HL-60 (cell line): Measurements from ENCODE around the gene FLRT2.
A peak's percentile ranks its signal among the peaks of the same experiment; 100 is the strongest.

ENCODE experiments used
- DNase-seq, 2 experiments: peaks; one replicate each; pipeline ENCODE4 v3.0.0-alpha.2; 2010 to 2020; ENCODE audit warnings: low read depth in 1 of 2, low spot score in 1 of 2
- H3K27ac ChIP-seq: fragments of 250-450 bp; sonication (Bioruptor Pico); replicated peaks from 2 replicates; pipeline ENCODE4 v1.5.1; 2020; ENCODE audit warnings: mild to moderate bottlenecking, moderate library complexity
- H3K27me3 ChIP-seq: fragments of 250-450 bp; sonication (Bioruptor Pico); 2 replicates; pipeline ENCODE4 v1.5.1; 2021; ENCODE audit warnings: mild to moderate bottlenecking, moderate library complexity; ENCODE audit not compliant: insufficient read depth, poor library complexity, severe bottlenecking
- H3K4me3 ChIP-seq: replicated peaks from 2 replicates; pipeline ENCODE4 v1.5.1; 2011; ENCODE audit warnings: mild to moderate bottlenecking, control low read depth, low read length; ENCODE audit not compliant: insufficient read depth
- GABPA ChIP-seq: IDR thresholded peaks from 2 replicates; pipeline ENCODE4 v1.6.1; 2012; ENCODE audit warnings: low read depth
- POLR2AphosphoS5 ChIP-seq: IDR thresholded peaks from 2 replicates; pipeline ENCODE4 v1.6.1; 2012; ENCODE audit warnings: low read depth
- SPI1 ChIP-seq: IDR thresholded peaks from 2 replicates; pipeline ENCODE4 v1.6.1; 2012; ENCODE audit warnings: low read depth, mild to moderate bottlenecking, borderline replicate concordance
- TF ChIP-seq, protein P1 (sequence below): IDR thresholded peaks from 2 replicates; pipeline ENCODE4 v1.6.1; 2012; ENCODE audit warnings: low read depth; ENCODE audit not compliant: insufficient replicate concordance
- TF ChIP-seq, protein P2 (sequence below): IDR thresholded peaks from one replicate; pipeline ENCODE4 v1.5.1; 2011; ENCODE audit warnings: low read length, control low read depth, inconsistent platforms; ENCODE audit not compliant: insufficient read depth

Gene FLRT2

DNA sequence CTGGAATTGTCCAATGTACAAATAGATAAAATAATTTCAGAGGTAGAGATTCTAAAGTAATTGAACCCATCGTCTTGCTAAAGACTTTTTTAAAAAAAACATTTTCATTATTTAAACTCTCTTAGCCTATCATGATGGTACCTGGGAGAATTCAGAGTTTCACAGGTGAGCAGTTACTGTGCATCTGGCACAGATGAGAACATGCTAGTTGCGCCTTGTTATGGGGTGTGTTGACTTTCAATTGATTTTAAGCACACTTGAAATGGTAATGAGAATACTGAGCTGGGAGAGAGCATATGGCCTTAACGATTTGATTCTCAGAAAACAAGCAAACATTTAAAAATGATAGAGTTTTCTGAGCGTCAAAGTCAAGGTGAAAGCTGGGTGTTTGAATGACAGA lies 66.6 kb downstream of the FLRT2 start:
- Histone ChIP-seq H3K4me3 (no peak overlapping the region), H3K27ac (no peak overlapping the region), H3K27me3 (no peaks in the 10 kb centered on the region)
- DNase-seq: no peak
- TF ChIP-seq, protein P1, sequence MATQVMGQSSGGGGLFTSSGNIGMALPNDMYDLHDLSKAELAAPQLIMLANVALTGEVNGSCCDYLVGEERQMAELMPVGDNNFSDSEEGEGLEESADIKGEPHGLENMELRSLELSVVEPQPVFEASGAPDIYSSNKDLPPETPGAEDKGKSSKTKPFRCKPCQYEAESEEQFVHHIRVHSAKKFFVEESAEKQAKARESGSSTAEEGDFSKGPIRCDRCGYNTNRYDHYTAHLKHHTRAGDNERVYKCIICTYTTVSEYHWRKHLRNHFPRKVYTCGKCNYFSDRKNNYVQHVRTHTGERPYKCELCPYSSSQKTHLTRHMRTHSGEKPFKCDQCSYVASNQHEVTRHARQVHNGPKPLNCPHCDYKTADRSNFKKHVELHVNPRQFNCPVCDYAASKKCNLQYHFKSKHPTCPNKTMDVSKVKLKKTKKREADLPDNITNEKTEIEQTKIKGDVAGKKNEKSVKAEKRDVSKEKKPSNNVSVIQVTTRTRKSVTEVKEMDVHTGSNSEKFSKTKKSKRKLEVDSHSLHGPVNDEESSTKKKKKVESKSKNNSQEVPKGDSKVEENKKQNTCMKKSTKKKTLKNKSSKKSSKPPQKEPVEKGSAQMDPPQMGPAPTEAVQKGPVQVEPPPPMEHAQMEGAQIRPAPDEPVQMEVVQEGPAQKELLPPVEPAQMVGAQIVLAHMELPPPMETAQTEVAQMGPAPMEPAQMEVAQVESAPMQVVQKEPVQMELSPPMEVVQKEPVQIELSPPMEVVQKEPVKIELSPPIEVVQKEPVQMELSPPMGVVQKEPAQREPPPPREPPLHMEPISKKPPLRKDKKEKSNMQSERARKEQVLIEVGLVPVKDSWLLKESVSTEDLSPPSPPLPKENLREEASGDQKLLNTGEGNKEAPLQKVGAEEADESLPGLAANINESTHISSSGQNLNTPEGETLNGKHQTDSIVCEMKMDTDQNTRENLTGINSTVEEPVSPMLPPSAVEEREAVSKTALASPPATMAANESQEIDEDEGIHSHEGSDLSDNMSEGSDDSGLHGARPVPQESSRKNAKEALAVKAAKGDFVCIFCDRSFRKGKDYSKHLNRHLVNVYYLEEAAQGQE: no peak
- TF ChIP-seq GABPA (no peak), POLR2AphosphoS5 (no peak), SPI1 (no peak)
- TF ChIP-seq, protein P2, sequence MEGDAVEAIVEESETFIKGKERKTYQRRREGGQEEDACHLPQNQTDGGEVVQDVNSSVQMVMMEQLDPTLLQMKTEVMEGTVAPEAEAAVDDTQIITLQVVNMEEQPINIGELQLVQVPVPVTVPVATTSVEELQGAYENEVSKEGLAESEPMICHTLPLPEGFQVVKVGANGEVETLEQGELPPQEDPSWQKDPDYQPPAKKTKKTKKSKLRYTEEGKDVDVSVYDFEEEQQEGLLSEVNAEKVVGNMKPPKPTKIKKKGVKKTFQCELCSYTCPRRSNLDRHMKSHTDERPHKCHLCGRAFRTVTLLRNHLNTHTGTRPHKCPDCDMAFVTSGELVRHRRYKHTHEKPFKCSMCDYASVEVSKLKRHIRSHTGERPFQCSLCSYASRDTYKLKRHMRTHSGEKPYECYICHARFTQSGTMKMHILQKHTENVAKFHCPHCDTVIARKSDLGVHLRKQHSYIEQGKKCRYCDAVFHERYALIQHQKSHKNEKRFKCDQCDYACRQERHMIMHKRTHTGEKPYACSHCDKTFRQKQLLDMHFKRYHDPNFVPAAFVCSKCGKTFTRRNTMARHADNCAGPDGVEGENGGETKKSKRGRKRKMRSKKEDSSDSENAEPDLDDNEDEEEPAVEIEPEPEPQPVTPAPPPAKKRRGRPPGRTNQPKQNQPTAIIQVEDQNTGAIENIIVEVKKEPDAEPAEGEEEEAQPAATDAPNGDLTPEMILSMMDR: no peak

DNA sequence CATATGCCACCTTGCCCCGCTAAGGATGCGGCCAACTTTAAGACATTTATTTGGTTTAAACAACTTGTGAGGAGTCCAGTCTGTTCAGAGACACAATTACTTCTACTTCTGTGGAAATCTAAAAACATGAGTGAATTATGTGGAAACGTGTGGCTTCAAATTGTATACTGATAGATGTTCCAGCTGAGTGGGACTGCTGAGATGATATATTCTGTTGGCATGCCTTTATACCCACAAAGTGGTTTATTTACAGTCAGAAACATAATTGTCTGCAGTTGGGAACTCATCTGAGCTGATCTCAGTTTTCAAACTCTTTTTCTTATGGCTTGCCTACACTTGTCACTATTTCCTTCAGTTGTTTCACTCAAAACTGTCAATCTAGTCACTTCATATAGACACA lies 67.8 kb downstream of the FLRT2 start:
- Histone ChIP-seq H3K27me3 (no peaks in the 10 kb centered on the region), H3K27ac (no peak overlapping the region), H3K4me3 (no peak overlapping the region)
- TF ChIP-seq, protein P2: no peak
- TF ChIP-seq SPI1 (no peak), POLR2AphosphoS5 (no peak), GABPA (no peak)
- TF ChIP-seq, protein P1: no peak
- DNase-seq: no peak

DNA sequence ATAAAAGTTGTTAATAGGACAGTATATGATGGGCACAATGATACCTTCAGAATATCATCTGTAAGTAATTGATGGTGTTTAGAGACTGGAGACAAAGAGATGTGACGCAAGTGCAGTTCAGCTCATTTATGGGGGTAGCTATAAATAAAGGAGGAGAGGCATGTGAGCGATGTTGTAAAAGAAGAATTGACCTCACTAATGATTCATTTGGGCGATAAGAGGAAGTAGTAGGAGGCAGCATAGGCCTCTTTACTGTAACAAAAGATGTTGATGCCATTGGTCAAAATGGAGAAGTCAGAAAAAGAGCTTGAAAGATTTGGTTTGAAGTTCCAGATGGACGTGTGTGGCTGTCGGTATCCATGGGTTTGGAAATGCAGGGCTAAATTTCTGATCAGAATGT lies 70.0 kb downstream of the FLRT2 start:
- H3K27ac ChIP-seq: peak overlapping the region; percentile 39
- TF ChIP-seq SPI1 (peak; percentile 89), GABPA (no peak)
- H3K4me3 ChIP-seq: no peak overlapping the region
- H3K27me3 ChIP-seq: no peaks in the 10 kb centered on the region
- peak; percentile 49 to 79 for DNase-seq

DNA sequence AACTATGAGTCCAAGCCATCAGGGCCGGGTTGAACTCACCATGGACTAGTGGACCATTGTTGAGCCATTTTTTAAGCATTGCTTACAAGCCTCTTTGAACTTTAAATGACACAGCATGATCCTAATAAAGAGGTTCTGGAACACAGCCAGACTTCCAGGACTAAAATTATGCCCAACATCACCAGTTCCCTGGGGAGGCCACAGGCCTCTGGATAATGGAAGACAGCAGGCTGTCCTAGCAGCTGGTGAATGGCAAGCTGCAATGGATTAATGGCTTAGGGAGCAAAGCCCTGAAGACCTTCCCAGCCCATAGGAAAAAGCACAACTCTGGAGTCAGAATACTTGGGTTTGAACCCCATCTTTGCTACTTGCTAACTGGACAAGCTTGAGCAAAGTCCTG lies 71.3 kb downstream of the FLRT2 start:
- TF ChIP-seq, protein P2: no peak
- no peak for TF ChIP-seq GABPA
- TF ChIP-seq, protein P1: no peak
- no peak for TF ChIP-seq SPI1
- no peak for TF ChIP-seq POLR2AphosphoS5
- no peak for DNase-seq

More for the DNA sequence above, 71.3 kb downstream of the FLRT2 start:
- Histone ChIP-seq H3K27me3 (no peaks in the 10 kb centered on the region), H3K27ac (no peak overlapping the region), H3K4me3 (no peak overlapping the region)
